Measurements from ENCODE around the gene DMBT1. TPM values are rescaled to one million over a fixed set of nuclear protein-coding genes. Genes with fewer than 3 reads are reported as not detected.

DMBT1 gene
- total RNA-seq, 1 experiment from 2014 or later = 0.13 TPM

GRCh38 chr10:122675278-122675677 lies 114.7 kb downstream of the DMBT1 start:
- Mint-ChIP-seq H3K4me3 (no peak overlapping the region), H3K27me3 (ENCODE audit: low read depth) (no peaks in the 10 kb centered on the region; the same call in none of the 2 replicates), H3K27ac (no peak overlapping the region), H3K36me3 (no peaks in the 10 kb centered on the region), H3K9me3 (0 out of 2 replicates have a peak, but pooled peaks cover 9% of the 10 kb centered on the region), H3K4me1 (peaks cover 7% of the 10 kb centered on the region; the same call in 1 of the 2 replicates)
- no peak for ATAC-seq
- ChIA-PET POLR2A (no interaction called here), CTCF (interaction anchor here (1.6 kb wide), 1 partner anchor 27 kb away, joined by 8 read pairs; no protein-coding TSS in a partner anchor)
- DNase-seq (ENCODE audit: low spot score) = no peak
- TF ChIP-seq ZBTB43 (CRISPR knock-in tag; IDR thresholded peaks at IDR 0.05) (no peak), CBFB (CRISPR knock-in tag; IDR thresholded peaks at IDR 0.05; ENCODE audit: low read depth) (no peak), ARID4B (CRISPR knock-in tag; IDR thresholded peaks at IDR 0.05; ENCODE audit: borderline replicate concordance) (no peak), NR2C2 (CRISPR knock-in tag; IDR thresholded peaks at IDR 0.05) (no peak), OVOL2 (CRISPR knock-in tag; IDR thresholded peaks at IDR 0.05; ENCODE audit: borderline replicate concordance) (no peak), ZNF138 (CRISPR knock-in tag; conservative IDR thresholded peaks at IDR 0.05) (no peak), E2F4 (CRISPR knock-in tag; IDR thresholded peaks at IDR 0.05; ENCODE audit: borderline replicate concordance, low read depth) (no peak), ZNF512 (CRISPR knock-in tag; IDR thresholded peaks at IDR 0.05; ENCODE audit: borderline replicate concordance) (no peak)
- TF ChIP-seq, protein P1, sequence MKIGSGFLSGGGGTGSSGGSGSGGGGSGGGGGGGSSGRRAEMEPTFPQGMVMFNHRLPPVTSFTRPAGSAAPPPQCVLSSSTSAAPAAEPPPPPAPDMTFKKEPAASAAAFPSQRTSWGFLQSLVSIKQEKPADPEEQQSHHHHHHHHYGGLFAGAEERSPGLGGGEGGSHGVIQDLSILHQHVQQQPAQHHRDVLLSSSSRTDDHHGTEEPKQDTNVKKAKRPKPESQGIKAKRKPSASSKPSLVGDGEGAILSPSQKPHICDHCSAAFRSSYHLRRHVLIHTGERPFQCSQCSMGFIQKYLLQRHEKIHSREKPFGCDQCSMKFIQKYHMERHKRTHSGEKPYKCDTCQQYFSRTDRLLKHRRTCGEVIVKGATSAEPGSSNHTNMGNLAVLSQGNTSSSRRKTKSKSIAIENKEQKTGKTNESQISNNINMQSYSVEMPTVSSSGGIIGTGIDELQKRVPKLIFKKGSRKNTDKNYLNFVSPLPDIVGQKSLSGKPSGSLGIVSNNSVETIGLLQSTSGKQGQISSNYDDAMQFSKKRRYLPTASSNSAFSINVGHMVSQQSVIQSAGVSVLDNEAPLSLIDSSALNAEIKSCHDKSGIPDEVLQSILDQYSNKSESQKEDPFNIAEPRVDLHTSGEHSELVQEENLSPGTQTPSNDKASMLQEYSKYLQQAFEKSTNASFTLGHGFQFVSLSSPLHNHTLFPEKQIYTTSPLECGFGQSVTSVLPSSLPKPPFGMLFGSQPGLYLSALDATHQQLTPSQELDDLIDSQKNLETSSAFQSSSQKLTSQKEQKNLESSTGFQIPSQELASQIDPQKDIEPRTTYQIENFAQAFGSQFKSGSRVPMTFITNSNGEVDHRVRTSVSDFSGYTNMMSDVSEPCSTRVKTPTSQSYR (CRISPR knock-in tag; IDR thresholded peaks at IDR 0.05) = no peak

GRCh38 chr10:122678266-122678665 lies 117.7 kb downstream of the DMBT1 start:
- H3K27me3 Mint-ChIP-seq (ENCODE audit: low read depth) = peaks cover 1% of the 10 kb centered on the region
- H3K9me3 Mint-ChIP-seq = peaks cover 6% of the 10 kb centered on the region; the same call in 1 of the 2 replicates
- ChIA-PET POLR2A (no interaction called here), CTCF (no interaction called here)
- H3K36me3 Mint-ChIP-seq = no peaks in the 10 kb centered on the region
- ATAC-seq (no peak), DNase-seq (ENCODE audit: low spot score) (no peak)
- no peak overlapping the region for H3K27ac Mint-ChIP-seq
- no peak overlapping the region for H3K4me3 Mint-ChIP-seq
- H3K4me1 Mint-ChIP-seq = peaks cover 4% of the 10 kb centered on the region; the same call in 1 of the 2 replicates
- TF ChIP-seq RORB (CRISPR knock-in tag; IDR thresholded peaks at IDR 0.05) = no peak
- TF ChIP-seq PRRX2 (CRISPR knock-in tag; IDR thresholded peaks at IDR 0.05) = no peak
- TF ChIP-seq ZNF512 (CRISPR knock-in tag; IDR thresholded peaks at IDR 0.05; ENCODE audit: borderline replicate concordance) = no peak
- TF ChIP-seq KAT7 (CRISPR knock-in tag; IDR thresholded peaks at IDR 0.05; ENCODE audit: borderline replicate concordance) = no peak
- no peak for TF ChIP-seq ATF6 (CRISPR knock-in tag; IDR thresholded peaks at IDR 0.05)
- TF ChIP-seq ZNF263 (CRISPR knock-in tag; IDR thresholded peaks at IDR 0.05; ENCODE audit: low read depth) = no peak
- TF ChIP-seq, protein P2, sequence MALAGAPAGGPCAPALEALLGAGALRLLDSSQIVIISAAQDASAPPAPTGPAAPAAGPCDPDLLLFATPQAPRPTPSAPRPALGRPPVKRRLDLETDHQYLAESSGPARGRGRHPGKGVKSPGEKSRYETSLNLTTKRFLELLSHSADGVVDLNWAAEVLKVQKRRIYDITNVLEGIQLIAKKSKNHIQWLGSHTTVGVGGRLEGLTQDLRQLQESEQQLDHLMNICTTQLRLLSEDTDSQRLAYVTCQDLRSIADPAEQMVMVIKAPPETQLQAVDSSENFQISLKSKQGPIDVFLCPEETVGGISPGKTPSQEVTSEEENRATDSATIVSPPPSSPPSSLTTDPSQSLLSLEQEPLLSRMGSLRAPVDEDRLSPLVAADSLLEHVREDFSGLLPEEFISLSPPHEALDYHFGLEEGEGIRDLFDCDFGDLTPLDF (CRISPR knock-in tag; IDR thresholded peaks at IDR 0.05) = no peak
